ENCODE data around the gene OTUB1.
"Not testable (repeated sequence)": the region's sequence is repeated elsewhere in the genome, so short reads cannot be mapped to it uniquely, and the experiment has no call there.

OTUB1 gene

DNA sequence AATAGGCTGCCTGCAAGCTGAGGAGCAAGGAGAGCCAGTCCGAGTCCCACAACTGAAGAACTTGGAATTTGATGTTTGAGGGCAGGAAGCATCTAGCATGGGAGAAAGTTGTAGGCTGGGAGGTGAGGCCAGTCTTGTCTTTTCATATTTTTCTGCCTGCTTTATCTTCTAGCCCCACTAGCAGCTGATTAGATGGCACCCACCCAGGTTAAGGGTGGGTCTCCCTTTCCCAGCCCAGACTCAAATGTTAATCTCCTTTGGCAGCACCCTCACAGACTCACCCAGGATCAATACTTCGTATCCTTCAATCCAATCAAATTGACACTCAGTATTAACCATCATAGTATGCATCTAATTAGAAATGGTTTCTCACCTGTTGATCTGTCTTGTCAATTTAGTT lies 16.8 kb upstream of the OTUB1 start:
- Histone ChIP-seq H3K9me2 (replicated peaks; ENCODE audit: insufficient read depth, low read length) (no peaks in the 10 kb centered on the region), H2AFZ (ENCODE audit: low read length) (no peak overlapping the region), H3K9me3 (replicated peaks; ENCODE audit: insufficient read depth, low read length) (no peaks in the 10 kb centered on the region), H3K27ac (ENCODE audit: low read length) (no peak overlapping the region), H3K4me1 (ENCODE audit: low read length) (no peaks in the 10 kb centered on the region), H3K36me3 (replicated peaks; ENCODE audit: insufficient read depth, low read length) (no peaks in the 10 kb centered on the region), H4K20me1 (ENCODE audit: insufficient read depth, low read length) (no peaks in the 10 kb centered on the region), H3K4me3 (ENCODE audit: low read length) (no peak overlapping the region), H3F3A (ENCODE audit: insufficient read depth, low read length) (no peaks in the 10 kb centered on the region), H3K4me2 (ENCODE audit: low read depth, low read length) (no peak overlapping the region), H3K27me3 (replicated peaks; ENCODE audit: insufficient read depth, low read length) (0 out of 2 replicates have a peak, but pooled peaks cover 3% of the 10 kb centered on the region), H3K79me2 (ENCODE audit: low read length) (peaks cover 1% of the 10 kb centered on the region), H3K9ac (ENCODE audit: low read length) (no peak overlapping the region)
- no peak for DNase-seq
- TF ChIP-seq EZH2 (optimal IDR thresholded peaks at IDR 0.05; ENCODE audit: low read depth, low read length): no peak
- no peak for TF ChIP-seq EZH2phosphoT487 (IDR thresholded peaks at IDR 0.05; ENCODE audit: low read length)
- TF ChIP-seq, protein P1, sequence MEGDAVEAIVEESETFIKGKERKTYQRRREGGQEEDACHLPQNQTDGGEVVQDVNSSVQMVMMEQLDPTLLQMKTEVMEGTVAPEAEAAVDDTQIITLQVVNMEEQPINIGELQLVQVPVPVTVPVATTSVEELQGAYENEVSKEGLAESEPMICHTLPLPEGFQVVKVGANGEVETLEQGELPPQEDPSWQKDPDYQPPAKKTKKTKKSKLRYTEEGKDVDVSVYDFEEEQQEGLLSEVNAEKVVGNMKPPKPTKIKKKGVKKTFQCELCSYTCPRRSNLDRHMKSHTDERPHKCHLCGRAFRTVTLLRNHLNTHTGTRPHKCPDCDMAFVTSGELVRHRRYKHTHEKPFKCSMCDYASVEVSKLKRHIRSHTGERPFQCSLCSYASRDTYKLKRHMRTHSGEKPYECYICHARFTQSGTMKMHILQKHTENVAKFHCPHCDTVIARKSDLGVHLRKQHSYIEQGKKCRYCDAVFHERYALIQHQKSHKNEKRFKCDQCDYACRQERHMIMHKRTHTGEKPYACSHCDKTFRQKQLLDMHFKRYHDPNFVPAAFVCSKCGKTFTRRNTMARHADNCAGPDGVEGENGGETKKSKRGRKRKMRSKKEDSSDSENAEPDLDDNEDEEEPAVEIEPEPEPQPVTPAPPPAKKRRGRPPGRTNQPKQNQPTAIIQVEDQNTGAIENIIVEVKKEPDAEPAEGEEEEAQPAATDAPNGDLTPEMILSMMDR (IDR thresholded peaks at IDR 0.05; ENCODE audit: low read length): no peak

DNA sequence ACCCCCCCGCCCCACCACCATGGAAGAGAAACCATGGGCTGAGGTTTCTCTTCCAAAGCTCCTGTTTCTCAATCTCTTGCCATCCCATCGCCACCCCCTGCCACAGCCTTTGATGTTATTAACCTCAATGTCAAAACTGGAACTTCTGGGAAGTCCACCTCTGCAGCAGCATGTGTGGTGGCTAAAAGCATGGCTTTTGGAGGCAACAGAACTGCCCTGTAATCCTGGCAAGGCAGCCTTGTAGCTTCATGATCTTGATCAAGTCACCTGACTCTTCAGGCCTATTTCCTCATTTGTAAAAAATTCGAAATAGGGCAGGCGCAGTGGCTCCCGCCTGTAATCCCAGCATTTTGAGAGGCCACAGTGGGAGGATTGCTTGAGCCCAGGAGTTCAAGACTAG lies 15.3 kb upstream of the OTUB1 start:
- no peak overlapping the region for H2AFZ ChIP-seq (ENCODE audit: low read length)
- H3K9ac ChIP-seq (ENCODE audit: low read length): no peak overlapping the region
- peaks cover 15% of the 10 kb centered on the region for H3K79me2 ChIP-seq (ENCODE audit: low read length)
- no peak for DNase-seq
- H3K9me2 ChIP-seq (replicated peaks; ENCODE audit: insufficient read depth, low read length): no peaks in the 10 kb centered on the region
- 0 out of 2 replicates have a peak, but pooled peaks cover 2% of the 10 kb centered on the region for H3K4me1 ChIP-seq (ENCODE audit: low read length)
- no peaks in the 10 kb centered on the region for H4K20me1 ChIP-seq (ENCODE audit: insufficient read depth, low read length)
- 0 out of 2 replicates have a peak, but pooled peaks cover 3% of the 10 kb centered on the region for H3K27me3 ChIP-seq (replicated peaks; ENCODE audit: insufficient read depth, low read length)
- H3F3A ChIP-seq (ENCODE audit: insufficient read depth, low read length): no peaks in the 10 kb centered on the region
- no peak overlapping the region for H3K4me3 ChIP-seq (ENCODE audit: low read length)
- H3K9me3 ChIP-seq (replicated peaks; ENCODE audit: insufficient read depth, low read length): no peaks in the 10 kb centered on the region
- TF ChIP-seq EZH2phosphoT487 (IDR thresholded peaks at IDR 0.05; ENCODE audit: low read length) (no peak), EZH2 (optimal IDR thresholded peaks at IDR 0.05; ENCODE audit: low read depth, low read length) (no peak)
- TF ChIP-seq, protein P1 (IDR thresholded peaks at IDR 0.05; ENCODE audit: low read length): no peak
- H3K27ac ChIP-seq (ENCODE audit: low read length): no peak overlapping the region
- no peak overlapping the region for H3K4me2 ChIP-seq (ENCODE audit: low read depth, low read length)
- no peaks in the 10 kb centered on the region for H3K36me3 ChIP-seq (replicated peaks; ENCODE audit: insufficient read depth, low read length)

DNA sequence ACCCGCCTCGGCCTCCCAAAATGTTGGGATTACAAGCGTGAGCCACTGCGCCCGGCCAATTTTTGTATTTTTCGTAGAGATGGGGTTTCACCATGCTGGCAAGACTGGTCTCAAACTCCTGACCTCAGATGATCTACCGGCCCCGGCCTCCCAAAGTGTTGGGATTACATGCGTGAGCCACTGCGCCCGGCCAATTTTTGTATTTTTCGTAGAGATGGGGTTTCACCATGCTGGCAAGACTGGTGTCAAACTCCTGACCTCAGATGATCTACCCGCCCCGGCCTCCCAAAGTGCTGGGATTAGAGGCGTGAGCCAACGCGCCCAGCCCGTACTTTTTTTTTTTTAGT lies 12.4 kb upstream of the OTUB1 start:
- not testable (repeated sequence) for DNase-seq; H3K27me3 ChIP-seq (replicated peaks; ENCODE audit: insufficient read depth, low read length); H3K4me1 ChIP-seq (ENCODE audit: low read length); H3K9ac ChIP-seq (ENCODE audit: low read length); H3K9me2 ChIP-seq (replicated peaks; ENCODE audit: insufficient read depth, low read length); H2AFZ ChIP-seq (ENCODE audit: low read length); H3K9me3 ChIP-seq (replicated peaks; ENCODE audit: insufficient read depth, low read length); H4K20me1 ChIP-seq (ENCODE audit: insufficient read depth, low read length); H3K36me3 ChIP-seq (replicated peaks; ENCODE audit: insufficient read depth, low read length); H3K27ac ChIP-seq (ENCODE audit: low read length); H3F3A ChIP-seq (ENCODE audit: insufficient read depth, low read length)
- H3K4me2 ChIP-seq (ENCODE audit: low read depth, low read length): peak overlapping the region; percentile 62; the same call in 1 of the 2 replicates
- H3K79me2 ChIP-seq (ENCODE audit: low read length): peaks cover 37% of the 10 kb centered on the region
- peak overlapping the region; percentile 45 for H3K4me3 ChIP-seq (ENCODE audit: low read length)

DNA sequence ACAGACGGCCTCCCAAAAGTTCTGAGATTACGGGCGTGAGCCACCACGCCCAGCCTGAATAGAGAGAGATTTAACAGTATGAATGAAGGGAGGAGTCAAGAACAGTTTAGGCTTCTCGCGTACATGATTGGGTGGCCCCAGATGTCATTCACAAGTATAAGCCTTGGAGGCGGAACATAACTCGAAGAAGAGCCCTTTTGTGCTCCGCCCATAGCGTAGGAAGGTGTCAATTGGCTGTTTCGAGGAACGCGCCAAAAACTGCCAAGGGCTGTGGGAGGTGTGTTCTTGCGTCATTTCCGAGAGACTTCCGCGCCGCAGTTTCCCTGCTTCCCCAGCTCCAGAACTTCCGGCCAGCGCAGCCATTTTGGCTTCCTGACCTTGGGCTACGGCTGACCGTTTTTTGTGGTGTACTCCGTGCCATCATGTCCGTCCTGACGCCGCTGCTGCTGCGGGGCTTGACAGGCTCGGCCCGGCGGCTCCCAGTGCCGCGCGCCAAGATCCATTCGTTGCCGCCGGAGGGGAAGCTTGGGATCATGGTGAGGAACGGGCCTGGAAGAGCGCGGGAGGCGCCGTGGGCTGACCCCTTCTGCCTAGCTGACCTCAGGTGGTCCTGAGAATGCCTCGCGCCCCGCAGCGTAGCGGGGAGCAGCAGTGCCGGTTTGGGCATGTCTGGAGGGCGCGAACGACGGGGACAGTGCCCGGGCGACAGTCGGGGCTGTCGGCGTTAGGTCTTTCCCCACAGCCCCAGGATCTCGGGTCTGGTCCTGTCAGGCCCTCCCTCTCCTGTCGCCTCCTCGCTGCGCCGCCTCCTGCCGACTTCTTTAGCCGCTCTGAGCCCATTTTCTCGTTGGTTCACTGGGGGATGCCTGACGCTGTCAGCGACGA lies 11.7 kb upstream of the OTUB1 start, which contains the start of gene COX8A:
TSS of gene COX8A (plus strand) at position 362 of the 885 bp plus-strand sequence. CDS start at position 423, 61 bp downstream.
- no peaks in the 10 kb centered on the region for H3K9me2 ChIP-seq (replicated peaks; ENCODE audit: insufficient read depth, low read length)
- H3K4me2 ChIP-seq (ENCODE audit: low read depth, low read length): peak within 1 kb of the TSS; percentile 62
- DNase-seq: peak; percentile 100
- H3K4me1 ChIP-seq (ENCODE audit: low read length): 0 out of 2 replicates have a peak, but pooled peaks cover 5% of the 10 kb centered on the region
- H4K20me1 ChIP-seq (ENCODE audit: insufficient read depth, low read length): no peaks in the 10 kb centered on the region
- H3K4me3 ChIP-seq (ENCODE audit: low read length): peak within 1 kb of the TSS; percentile 100
- 0 out of 2 replicates have a peak, but pooled peaks cover 3% of the 10 kb centered on the region for H3K27me3 ChIP-seq (replicated peaks; ENCODE audit: insufficient read depth, low read length)
- H3K36me3 ChIP-seq (replicated peaks; ENCODE audit: insufficient read depth, low read length): no peaks in the 10 kb centered on the region
- H3K9me3 ChIP-seq (replicated peaks; ENCODE audit: insufficient read depth, low read length): no peaks in the 10 kb centered on the region
- H3K9ac ChIP-seq (ENCODE audit: low read length): peak within 1 kb of the TSS; percentile 99
- peak within 1 kb of the TSS; percentile 90 for H3K27ac ChIP-seq (ENCODE audit: low read length)
- TF ChIP-seq EZH2 (optimal IDR thresholded peaks at IDR 0.05; ENCODE audit: low read depth, low read length): no peak
- no peak for TF ChIP-seq EZH2phosphoT487 (IDR thresholded peaks at IDR 0.05; ENCODE audit: low read length)
- TF ChIP-seq, protein P1 (IDR thresholded peaks at IDR 0.05; ENCODE audit: low read length): no peak
- H3K79me2 ChIP-seq (ENCODE audit: low read length): peaks cover 43% of the 10 kb centered on the region
- H3F3A ChIP-seq (ENCODE audit: insufficient read depth, low read length): no peaks in the 10 kb centered on the region
- peak within 1 kb of the TSS; percentile 96 for H2AFZ ChIP-seq (ENCODE audit: low read length)
